NK-92 treated with Interleukin-12 subunit alpha and Interleukin-12 subunit beta, amount 100 ng/mL, for 24 hours (cell line): ENCODE measurements around the gene GCK.
"Not testable (repeated sequence)": the region's sequence is repeated elsewhere in the genome, so short reads cannot be mapped to it uniquely, and the experiment has no call there.

Experiments
- DNase-seq: peaks from one replicate; lab custom pipeline; 2025; lab: John Stamatoyannopoulos, UW

GCK gene

GRCh38 chr7:44177570-44178131, 11.6 kb downstream of the GCK start:
- DNase-seq: no peak

GRCh38 chr7:44176486-44176885, 12.8 kb downstream of the GCK start:
- DNase-seq: no peak

GRCh38 chr7:44175730-44176129, 13.5 kb downstream of the GCK start:
- DNase-seq: no peak

GRCh38 chr7:44174694-44174948, 14.6 kb downstream of the GCK start:
- DNase-seq: not testable (repeated sequence)

GRCh38 chr7:44173911-44174693, 15.1 kb downstream of the GCK start:
- no peak for DNase-seq

GRCh38 chr7:44172803-44173424, 16.3 kb downstream of the GCK start:
- no peak for DNase-seq

GRCh38 chr7:44172352-44172751, 16.9 kb downstream of the GCK start:
- DNase-seq: no peak

GRCh38 chr7:44171901-44172300, 17.3 kb downstream of the GCK start:
- DNase-seq: not testable (repeated sequence)

- no peak for DNase-seq
Measured at GRCh38 chr7:44167920-44168319, 21.3 kb downstream of the GCK start.

- DNase-seq: no peak
Measured at GRCh38 chr7:44163591-44163990, 25.6 kb downstream of the GCK start.

- no peak for DNase-seq
Measured at GRCh38 chr7:44162785-44163395, 26.3 kb downstream of the GCK start.

GRCh38 chr7:44162179-44162578, 27.1 kb downstream of the GCK start:
- no peak for DNase-seq

- no peak for DNase-seq
Measured at GRCh38 chr7:44161371-44161770, 27.9 kb downstream of the GCK start.

GRCh38 chr7:44159824-44160630, 29.2 kb downstream of the GCK start:
- DNase-seq: no peak

GRCh38 chr7:44158873-44159631, 30.2 kb downstream of the GCK start:
- no peak for DNase-seq

- DNase-seq: no peak
Measured at GRCh38 chr7:44158096-44158872, 31.0 kb downstream of the GCK start.

- DNase-seq: no peak
Measured at GRCh38 chr7:44157116-44158080, 31.8 kb downstream of the GCK start.

- no peak for DNase-seq
Measured at GRCh38 chr7:44156453-44157010, 32.7 kb downstream of the GCK start.
